NB4 (cell line): ENCODE data around the gene TUBE1.

Experiments used
- CTCF ChIP-seq: IDR thresholded peaks from one replicate; pipeline ENCODE4 v1.5.1; 2012; ENCODE audit warnings: low read depth, low read length
- MAX ChIP-seq: IDR thresholded peaks from 2 replicates; pipeline ENCODE4 v1.6.1; 2011; ENCODE audit warnings: low read depth, low read length
- MYC ChIP-seq: IDR thresholded peaks from 2 replicates; pipeline ENCODE4 v1.6.1; 2011; ENCODE audit warnings: low read depth, low read length
- POLR2A ChIP-seq: IDR thresholded peaks from 2 replicates; pipeline ENCODE4 v1.6.1; 2011; ENCODE audit warnings: mild to moderate bottlenecking; ENCODE audit not compliant: insufficient read length; ENCODE audit errors: extremely low read depth

- TF ChIP-seq CTCF (no peak), POLR2A (no peak), MAX (no peak), MYC (no peak)
These were observed 42.4 kb downstream of the TUBE1 start for GRCh38 chr6:112044856-112045255.
